SK-N-SH treated with all-trans-retinoic acid at 6 μM for 48 hours (cell line): ENCODE results near the gene ARHGAP35.

ENCODE experiments used
- ATAC-seq: fragments of 200-7000 bp; cut with Tn5 transposase; 3 replicates; pipeline ENCODE4 v1.9.1; 2020; ENCODE audit warnings: mild to moderate bottlenecking, moderate library complexity
- BACH2 ChIP-seq: fragments of 250-450 bp; sonication (Bioruptor Pico); IDR thresholded peaks from 2 replicates; pipeline ENCODE4 v1.9.0; 2021; ENCODE audit warnings: mild to moderate bottlenecking, borderline replicate concordance
- CSDC2 ChIP-seq: fragments of 250-450 bp; sonication (Bioruptor Pico); IDR thresholded peaks from 2 replicates; pipeline ENCODE4 v1.5.0; 2020; ENCODE audit warnings: mild to moderate bottlenecking, moderate library complexity
- ESRRG ChIP-seq: fragments of 250-450 bp; sonication (Bioruptor Pico); IDR thresholded peaks from 2 replicates; pipeline ENCODE4 v1.6.1; 2021; ENCODE audit warnings: mild to moderate bottlenecking
- GLIS3 ChIP-seq: fragments of 250-450 bp; sonication (Bioruptor Pico); IDR thresholded peaks from 2 replicates; pipeline ENCODE4 v1.5.0; 2020; ENCODE audit warnings: mild to moderate bottlenecking, moderate library complexity
- ISL1 ChIP-seq: fragments of 250-450 bp; sonication (Bioruptor Pico); IDR thresholded peaks from 2 replicates; pipeline ENCODE4 v2.1.2; 2022; ENCODE audit warnings: mild to moderate bottlenecking, moderate library complexity
- PATZ1 ChIP-seq: fragments of 250-450 bp; sonication (Bioruptor Pico); IDR thresholded peaks from 2 replicates; pipeline ENCODE4 v1.8.0; 2020; ENCODE audit warnings: mild to moderate bottlenecking, moderate library complexity, borderline replicate concordance
- PPARA ChIP-seq: fragments of 250-450 bp; sonication (Bioruptor Pico); IDR thresholded peaks from 2 replicates; pipeline ENCODE4 v1.5.0; 2020; ENCODE audit warnings: mild to moderate bottlenecking, borderline replicate concordance
- RARB ChIP-seq: fragments of 250-450 bp; sonication (Bioruptor Pico); IDR thresholded peaks from 2 replicates; pipeline ENCODE4 v1.8.0; 2021; ENCODE audit warnings: mild to moderate bottlenecking, moderate library complexity
- SNAI2 ChIP-seq: fragments of 250-450 bp; sonication (Bioruptor Pico); IDR thresholded peaks from 2 replicates; pipeline ENCODE4 v1.5.0; 2020; ENCODE audit warnings: mild to moderate bottlenecking, moderate library complexity
- TCF4 ChIP-seq: fragments of 250-450 bp; sonication (Bioruptor Pico); IDR thresholded peaks from 2 replicates; pipeline ENCODE4 v1.8.0; 2021; ENCODE audit warnings: mild to moderate bottlenecking, moderate library complexity, borderline replicate concordance
- ZC3H10 ChIP-seq: fragments of 250-450 bp; sonication (Bioruptor Pico); IDR thresholded peaks from 2 replicates; pipeline ENCODE4 v1.5.1; 2021; ENCODE audit warnings: mild to moderate bottlenecking, moderate library complexity
- ZFP3 ChIP-seq: fragments of 250-450 bp; sonication (Bioruptor Pico); IDR thresholded peaks from 2 replicates; pipeline ENCODE4 v1.5.0; 2020; ENCODE audit warnings: mild to moderate bottlenecking, moderate library complexity
- ZFP30 ChIP-seq: fragments of 450-650 bp; formaldehyde crosslinking; IDR thresholded peaks from 2 replicates; pipeline ENCODE4 v1.5.0; 2022; ENCODE audit warnings: mild to moderate bottlenecking, moderate library complexity
- ZNF70 ChIP-seq: fragments of 450-650 bp; formaldehyde crosslinking; IDR thresholded peaks from 2 replicates; pipeline ENCODE4 v1.5.0; 2020; ENCODE audit warnings: mild to moderate bottlenecking, moderate library complexity
- TF ChIP-seq, protein P1 (sequence below): fragments of 250-450 bp; sonication (Bioruptor Pico); IDR thresholded peaks from 2 replicates; pipeline ENCODE4 v1.8.0; 2021; ENCODE audit warnings: low read depth, mild to moderate bottlenecking, moderate library complexity, borderline replicate concordance
- TF ChIP-seq, protein P2 (sequence below): fragments of 250-450 bp; sonication (Bioruptor Pico); IDR thresholded peaks from 2 replicates; pipeline ENCODE4 v1.5.1; 2020; ENCODE audit warnings: low read depth, mild to moderate bottlenecking, moderate library complexity

Gene ARHGAP35

GRCh38 chr19:46903458-46903857 lies 42.7 kb downstream of the ARHGAP35 start:
- no peak for ATAC-seq
- no peak for TF ChIP-seq PPARA (CRISPR knock-in tag)
- TF ChIP-seq ZNF70 (CRISPR knock-in tag), result no peak
- TF ChIP-seq SNAI2 (CRISPR knock-in tag), result no peak
- TF ChIP-seq ESRRG, result no peak

DNA sequence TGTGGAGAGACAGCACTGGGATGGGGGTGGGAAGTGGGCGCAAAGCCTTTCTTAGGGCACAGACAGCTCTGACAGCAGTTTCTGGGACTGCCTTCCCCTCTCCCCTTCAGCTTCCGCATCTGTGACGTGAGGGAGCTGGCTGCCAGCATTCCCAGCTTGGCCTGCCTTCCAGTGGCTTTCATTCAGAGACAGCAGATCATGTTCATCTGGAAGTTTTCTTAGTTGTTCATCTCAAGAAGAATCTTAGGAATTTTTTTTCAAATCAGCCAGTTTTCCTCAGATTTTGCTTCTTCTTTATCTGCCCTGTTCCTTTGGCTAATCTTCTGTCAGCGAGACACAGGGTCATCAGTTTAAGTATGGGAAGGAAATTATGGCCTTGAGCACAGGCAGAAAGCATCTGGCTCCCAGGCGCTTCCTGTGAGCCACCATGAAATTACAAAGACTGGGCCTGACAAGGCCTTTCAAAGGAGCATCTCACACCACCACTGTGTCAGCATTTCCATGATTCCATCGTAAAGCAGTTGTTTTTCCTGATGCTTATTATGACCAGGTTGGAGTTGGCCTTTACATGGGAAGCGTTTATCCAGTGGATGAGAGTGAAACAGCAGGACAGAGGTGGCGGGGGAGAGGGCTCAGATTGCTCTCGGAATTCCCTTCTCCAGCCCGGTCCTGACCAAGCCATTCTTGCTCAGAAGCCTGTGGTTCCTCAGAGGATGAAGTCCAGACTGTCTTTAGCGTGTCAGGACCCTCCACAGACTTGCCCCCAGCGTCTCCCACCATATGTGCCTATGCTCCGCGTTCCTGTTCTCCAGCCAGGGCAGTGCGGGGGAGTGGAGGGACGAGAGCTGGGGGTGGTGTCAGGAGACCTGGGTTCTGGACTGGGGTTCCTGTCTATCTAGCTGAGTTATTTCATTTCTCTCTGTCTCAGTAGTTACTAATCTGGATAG lies 43.6 kb downstream of the ARHGAP35 start:
- ATAC-seq, result no peak; the same call in 2 of the 3 replicates
- peak; percentile 58 for TF ChIP-seq TCF4 (CRISPR knock-in tag)
- TF ChIP-seq BACH2, result no peak

DNA sequence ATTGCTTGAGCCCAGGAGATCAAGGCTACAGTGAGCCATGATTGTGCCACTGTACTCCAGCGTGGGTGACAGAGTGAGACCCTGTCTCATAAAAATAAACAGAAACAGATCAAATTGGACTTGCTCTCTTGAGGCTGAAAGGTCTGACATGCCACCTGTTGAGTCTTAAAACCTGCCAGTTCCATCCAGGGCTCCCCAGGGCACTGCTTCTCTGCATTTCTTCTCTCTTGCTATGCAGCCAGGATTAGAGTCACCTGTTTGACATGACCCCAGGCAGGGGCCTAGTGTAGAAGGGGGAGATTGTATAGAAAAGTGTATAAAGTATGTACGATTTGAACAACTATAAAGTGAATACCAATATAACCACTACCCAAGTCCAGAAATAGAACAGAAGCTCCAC lies 45.4 kb downstream of the ARHGAP35 start:
- TF ChIP-seq ISL1 (CRISPR knock-in tag), result no peak
- TF ChIP-seq, protein P1, sequence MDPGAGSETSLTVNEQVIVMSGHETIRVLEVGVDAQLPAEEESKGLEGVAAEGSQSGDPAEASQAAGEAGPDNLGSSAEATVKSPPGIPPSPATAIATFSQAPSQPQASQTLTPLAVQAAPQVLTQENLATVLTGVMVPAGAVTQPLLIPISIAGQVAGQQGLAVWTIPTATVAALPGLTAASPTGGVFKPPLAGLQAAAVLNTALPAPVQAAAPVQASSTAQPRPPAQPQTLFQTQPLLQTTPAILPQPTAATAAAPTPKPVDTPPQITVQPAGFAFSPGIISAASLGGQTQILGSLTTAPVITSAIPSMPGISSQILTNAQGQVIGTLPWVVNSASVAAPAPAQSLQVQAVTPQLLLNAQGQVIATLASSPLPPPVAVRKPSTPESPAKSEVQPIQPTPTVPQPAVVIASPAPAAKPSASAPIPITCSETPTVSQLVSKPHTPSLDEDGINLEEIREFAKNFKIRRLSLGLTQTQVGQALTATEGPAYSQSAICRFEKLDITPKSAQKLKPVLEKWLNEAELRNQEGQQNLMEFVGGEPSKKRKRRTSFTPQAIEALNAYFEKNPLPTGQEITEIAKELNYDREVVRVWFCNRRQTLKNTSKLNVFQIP (CRISPR knock-in tag), result no peak
- no peak for TF ChIP-seq ZC3H10
- no peak for TF ChIP-seq CSDC2 (CRISPR knock-in tag)
- no peak for TF ChIP-seq PATZ1 (CRISPR knock-in tag)
- no peak for TF ChIP-seq ZFP30
- TF ChIP-seq, protein P2, sequence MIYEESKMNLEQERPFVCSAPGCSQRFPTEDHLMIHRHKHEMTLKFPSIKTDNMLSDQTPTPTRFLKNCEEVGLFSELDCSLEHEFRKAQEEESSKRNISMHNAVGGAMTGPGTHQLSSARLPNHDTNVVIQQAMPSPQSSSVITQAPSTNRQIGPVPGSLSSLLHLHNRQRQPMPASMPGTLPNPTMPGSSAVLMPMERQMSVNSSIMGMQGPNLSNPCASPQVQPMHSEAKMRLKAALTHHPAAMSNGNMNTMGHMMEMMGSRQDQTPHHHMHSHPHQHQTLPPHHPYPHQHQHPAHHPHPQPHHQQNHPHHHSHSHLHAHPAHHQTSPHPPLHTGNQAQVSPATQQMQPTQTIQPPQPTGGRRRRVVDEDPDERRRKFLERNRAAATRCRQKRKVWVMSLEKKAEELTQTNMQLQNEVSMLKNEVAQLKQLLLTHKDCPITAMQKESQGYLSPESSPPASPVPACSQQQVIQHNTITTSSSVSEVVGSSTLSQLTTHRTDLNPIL (CRISPR knock-in tag), result no peak
- no peak for TF ChIP-seq RARB (CRISPR knock-in tag)
- no peak for TF ChIP-seq GLIS3 (CRISPR knock-in tag)
- TF ChIP-seq PPARA (CRISPR knock-in tag), result no peak
- no peak for TF ChIP-seq SNAI2 (CRISPR knock-in tag)
- no peak for TF ChIP-seq ESRRG
- TF ChIP-seq ZFP3, result no peak
- no peak for ATAC-seq

DNA sequence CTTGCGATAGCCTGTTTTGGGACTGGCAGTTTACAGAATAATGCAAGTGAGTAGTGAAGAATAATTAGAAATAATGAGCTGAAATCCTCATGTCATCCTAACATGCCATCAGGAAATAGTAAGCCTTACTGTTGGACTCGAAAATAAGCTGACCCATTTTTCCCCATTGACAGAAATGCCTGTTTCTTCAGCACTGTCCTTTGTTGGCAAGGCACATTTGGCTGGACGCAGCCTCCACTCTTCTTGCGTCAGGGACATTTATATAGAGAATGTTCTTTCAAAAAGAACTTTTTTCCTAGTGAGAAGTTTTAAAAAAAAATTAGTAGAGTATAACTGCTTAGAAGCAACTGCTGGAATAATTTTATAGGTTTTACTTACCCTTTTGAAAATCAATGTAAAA lies 47.1 kb downstream of the ARHGAP35 start:
- TF ChIP-seq, protein P1 (CRISPR knock-in tag), result no peak
- TF ChIP-seq ZNF70 (CRISPR knock-in tag) (no peak), ZFP3 (no peak), PPARA (CRISPR knock-in tag) (no peak), PATZ1 (CRISPR knock-in tag) (no peak), ZFP30 (no peak), SNAI2 (CRISPR knock-in tag) (no peak)
- TF ChIP-seq, protein P2 (CRISPR knock-in tag), result no peak
- ATAC-seq, result no peak
